T-helper 22 cell (primary cell): Measurements from ENCODE around the gene CDH22.

Experiments used
- DNase-seq: peaks from one replicate; pipeline ENCODE4 v3.0.0-alpha.2; 2020; ENCODE audit warnings: low read depth

Gene CDH22

GRCh38 chr20:46240065-46240464 is 68.2 kb downstream of the CDH22 start:
- DNase-seq = no peak

GRCh38 chr20:46237736-46238135 is 70.6 kb downstream of the CDH22 start:
- no peak for DNase-seq

DNA sequence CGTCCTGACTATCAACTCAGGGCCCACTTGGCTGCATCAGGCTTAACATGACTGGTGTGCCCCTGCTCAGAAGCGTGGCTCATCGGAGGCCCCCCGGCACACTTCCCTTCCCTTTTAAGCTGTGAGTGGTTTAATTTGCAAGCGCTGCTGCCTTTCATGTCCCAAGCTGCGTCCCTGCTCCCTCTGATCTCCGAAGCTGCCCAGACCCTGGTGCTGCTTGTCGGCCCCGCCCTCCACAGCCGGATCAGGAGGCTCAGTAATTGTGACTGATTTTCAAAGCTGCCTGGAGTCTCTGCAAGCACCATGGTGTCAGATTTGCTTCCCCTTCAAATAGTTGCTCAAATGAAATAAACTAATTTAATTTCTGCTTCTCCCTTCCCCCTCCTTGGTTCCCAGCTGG is 71.1 kb downstream of the CDH22 start:
- no peak for DNase-seq

DNA sequence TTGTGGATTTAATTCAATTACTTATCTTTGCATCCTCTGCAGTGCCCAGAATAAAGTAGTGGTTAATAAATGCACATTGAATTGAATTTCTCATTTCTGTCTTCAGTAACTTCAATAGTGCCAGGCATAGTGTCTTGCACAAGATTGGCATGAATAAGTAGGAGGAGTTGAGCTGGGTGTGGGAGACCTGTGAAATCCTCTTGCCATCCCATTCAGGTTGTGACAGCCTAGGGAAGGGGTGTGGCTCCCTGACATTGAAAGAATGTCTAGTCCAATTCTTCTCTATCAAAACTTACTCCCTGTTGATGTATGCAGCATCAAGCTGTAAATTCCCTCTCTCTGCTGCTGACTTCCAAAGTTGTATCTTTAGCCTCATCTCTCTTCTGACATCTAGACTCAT is 73.2 kb downstream of the CDH22 start:
- DNase-seq = no peak

DNA sequence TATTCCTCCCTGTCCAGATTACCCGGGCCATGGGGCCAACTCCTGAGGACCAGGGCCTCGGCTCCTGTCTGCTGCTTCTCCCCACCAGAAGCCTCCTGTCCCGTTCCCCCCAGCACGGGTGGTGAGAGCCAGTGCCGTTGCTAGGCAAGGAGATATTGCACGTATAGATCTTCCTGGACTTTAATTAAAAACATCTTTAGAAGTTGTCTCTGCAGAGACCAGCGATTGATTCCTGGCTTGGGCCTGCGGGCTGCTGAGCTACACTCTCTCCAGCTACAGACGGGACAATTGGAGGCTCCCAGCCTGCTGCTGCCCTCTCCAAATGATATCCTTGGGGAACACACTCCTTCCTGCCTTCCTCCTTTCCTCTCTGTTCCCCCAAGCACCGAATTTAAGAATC is 74.6 kb downstream of the CDH22 start:
- no peak for DNase-seq

GRCh38 chr20:46232539-46232938 is 75.8 kb downstream of the CDH22 start:
- DNase-seq = no peak

DNA sequence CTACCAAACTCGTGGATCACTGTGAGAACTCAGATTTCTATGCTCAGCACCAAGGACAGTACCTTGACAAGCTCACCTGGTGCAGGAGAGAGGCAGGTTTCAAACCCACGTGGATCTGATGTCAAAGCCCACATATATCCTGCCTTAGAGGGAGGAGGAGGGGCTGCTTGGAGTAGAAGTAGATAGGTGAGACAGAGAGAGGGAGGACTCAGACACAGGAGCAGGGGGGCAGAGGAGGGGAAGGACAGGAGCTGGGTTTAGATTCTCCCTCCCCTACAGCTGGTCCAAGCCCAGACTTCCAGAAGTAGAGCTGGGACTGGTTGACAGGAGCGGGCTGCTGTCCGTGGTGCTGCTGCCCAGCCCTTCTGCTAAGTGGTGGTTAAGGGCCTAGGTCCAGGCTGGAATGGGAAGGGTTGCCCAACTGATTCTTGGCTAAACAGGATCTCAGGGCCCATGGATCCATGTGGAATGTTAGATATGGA is 77.5 kb downstream of the CDH22 start:
- DNase-seq = no peak

- no peak for DNase-seq
Observed at GRCh38 chr20:46230106-46230491, 78.2 kb downstream of the CDH22 start.

- DNase-seq = no peak
Observed at GRCh38 chr20:46229478-46230105, 78.7 kb downstream of the CDH22 start.

DNA sequence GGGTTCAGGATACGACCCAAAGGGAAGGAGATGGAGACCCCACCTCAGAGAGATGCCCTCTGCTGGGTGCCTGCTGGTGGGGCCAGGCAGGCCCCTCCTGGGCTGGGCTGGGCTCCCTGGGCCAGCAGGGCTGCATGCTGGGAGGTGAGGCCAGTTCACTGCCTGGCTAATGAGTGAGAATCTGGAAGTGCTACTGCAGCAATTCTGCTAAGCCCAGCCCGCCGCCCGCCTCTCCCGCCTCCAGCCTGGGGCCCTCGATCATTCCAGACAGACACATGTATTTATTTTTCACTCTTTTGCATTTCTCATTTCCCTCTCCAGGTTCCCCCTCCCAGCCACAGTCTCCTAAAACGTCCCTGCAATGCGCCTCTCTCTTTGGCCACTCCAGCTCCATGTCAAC is 79.6 kb downstream of the CDH22 start:
- DNase-seq = no peak

GRCh38 chr20:46227272-46227767 is 81.0 kb downstream of the CDH22 start:
- DNase-seq = no peak

- no peak for DNase-seq
Observed at GRCh38 chr20:46226602-46227001, 81.7 kb downstream of the CDH22 start.

GRCh38 chr20:46222521-46223007 is 85.7 kb downstream of the CDH22 start:
- DNase-seq = no peak

DNA sequence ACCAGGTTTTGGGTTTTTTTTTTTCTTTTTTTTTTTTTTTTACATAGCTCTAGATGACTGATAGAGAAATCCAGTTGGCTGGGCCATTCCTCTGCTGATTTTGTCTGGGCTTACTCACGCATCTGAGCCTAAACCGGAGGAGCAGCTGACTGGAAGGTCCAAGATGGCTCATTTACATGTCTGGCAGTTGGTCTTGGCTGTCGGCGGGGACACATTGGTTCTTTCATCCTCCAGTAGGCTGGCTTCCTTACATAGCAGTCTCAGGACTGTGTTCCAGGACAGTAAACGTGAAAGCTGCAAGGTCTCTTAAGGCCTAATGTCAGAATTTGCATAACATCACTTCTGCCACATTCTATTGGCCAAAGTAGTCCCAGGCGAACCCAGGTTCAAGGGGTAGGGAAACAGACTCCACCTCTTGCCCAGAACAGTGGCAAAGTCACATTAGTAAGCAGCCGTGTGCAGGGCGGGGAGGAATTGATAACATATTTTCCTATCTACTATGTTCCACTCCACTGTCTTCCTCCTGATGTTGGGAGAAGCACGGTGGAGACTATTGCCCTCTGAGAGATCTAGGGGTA is 87.0 kb downstream of the CDH22 start:
- DNase-seq = no peak

DNA sequence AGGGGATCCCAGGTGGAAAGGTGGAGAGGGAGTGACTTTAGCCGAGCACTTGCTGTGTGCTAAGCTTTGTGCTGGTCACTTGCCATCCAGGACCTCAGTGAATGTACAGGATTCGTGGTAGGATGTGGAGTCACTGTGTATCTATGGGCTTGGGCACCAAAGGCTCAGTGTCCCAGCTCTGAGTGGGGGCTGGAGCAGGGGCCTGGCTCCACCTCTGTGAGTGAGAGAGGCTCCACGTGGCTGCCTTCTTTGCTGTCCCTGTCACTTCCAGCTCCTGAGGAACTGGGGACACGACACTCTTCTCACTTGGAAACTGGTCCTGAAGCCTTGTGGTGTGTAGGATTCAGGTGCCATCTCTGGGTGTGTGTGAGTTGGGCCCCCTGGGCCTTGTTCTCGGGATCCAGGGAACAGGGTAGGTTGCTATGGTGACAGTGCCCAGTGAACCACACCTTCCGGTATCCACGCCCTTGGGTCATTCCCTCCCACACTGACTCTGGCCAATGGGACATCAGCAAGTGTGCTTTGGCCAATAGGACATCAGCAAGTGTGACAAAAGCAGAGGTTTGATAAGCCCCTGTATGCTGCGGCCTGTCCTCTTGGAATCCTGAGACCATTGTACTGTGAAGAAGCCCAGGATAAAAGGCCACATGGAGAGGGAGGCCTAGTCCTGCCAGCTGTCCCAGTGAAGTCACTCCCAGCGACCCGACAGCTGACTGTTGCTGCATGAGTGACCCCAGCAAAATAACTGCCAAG is 87.7 kb downstream of the CDH22 start:
- DNase-seq = no peak

DNA sequence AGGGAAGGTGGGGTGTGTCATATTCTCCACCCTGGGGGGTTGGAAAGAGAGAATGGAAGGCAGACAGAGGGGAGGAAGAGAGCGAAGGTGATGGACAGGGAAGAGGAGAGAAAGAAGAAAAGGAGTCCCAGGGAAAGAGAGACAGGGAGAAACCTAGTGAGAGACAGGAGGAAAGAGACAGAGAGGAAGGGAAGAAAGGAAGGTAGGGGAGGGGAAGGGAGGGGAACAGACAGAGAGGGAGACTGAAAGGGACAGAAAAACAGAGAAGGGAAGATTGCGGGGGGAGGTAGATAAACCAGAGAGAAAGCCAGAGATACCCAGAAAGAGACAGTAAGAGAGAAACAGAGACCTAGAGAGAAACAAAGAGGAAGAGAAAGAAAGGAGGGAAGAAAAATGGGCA is 88.4 kb downstream of the CDH22 start:
- DNase-seq = no peak

DNA sequence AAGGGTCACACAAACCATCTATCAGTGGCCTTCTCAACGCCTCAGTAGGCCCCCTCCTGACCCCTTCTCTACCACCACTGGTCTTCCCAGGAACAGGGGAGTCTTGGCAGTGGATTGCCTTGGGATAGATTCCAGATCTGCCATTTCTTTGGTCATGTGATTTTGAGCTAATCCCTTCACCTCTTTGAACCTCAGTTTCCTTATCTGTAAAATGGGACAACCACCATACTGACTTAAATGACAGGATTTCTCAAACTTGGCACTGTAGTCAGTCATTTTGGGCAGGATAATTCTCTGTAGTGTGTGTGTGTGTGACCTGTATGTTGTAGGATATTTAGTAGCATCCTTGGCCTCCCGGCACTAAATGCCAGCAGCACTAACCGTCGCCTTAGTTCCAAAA is 89.1 kb downstream of the CDH22 start:
- no peak for DNase-seq

DNA sequence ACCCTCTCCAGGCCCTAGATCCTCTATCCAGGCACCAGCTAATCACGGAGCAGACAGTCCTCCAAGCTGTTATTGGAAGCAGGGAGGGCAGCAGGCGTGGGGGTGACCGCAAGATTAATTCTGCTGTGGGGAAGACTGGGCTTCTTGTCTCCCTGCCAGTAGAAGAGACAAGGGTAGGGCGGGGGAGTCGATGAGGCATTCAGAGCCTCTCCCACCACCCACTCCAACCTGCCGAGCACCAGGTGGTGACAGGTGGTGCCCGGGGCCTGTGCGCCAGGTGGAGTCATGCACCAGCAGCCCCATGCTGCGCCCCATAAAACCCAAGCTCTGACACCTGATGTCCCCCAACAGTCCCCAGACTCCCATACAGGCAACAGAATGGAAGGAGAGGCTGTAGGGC is 89.6 kb downstream of the CDH22 start:
- DNase-seq = no peak

DNA sequence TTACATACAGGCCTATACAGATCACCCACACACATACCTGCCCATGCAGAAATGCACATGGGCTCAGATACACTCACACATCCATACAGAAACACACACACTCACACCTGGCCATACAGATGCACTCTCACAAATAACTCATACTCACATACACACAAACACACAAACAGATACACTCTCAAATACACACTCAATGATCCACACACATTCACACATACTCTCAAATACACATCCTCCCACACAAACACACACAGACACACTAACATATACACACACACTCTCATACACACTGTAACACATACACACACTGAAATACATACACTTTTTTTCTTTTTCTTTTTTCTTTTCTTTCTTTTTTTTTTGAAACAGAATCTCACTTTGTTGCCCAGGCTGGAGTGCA is 90.7 kb downstream of the CDH22 start:
- no peak for DNase-seq

GRCh38 chr20:46216770-46217464 is 91.4 kb downstream of the CDH22 start:
- no peak for DNase-seq

DNA sequence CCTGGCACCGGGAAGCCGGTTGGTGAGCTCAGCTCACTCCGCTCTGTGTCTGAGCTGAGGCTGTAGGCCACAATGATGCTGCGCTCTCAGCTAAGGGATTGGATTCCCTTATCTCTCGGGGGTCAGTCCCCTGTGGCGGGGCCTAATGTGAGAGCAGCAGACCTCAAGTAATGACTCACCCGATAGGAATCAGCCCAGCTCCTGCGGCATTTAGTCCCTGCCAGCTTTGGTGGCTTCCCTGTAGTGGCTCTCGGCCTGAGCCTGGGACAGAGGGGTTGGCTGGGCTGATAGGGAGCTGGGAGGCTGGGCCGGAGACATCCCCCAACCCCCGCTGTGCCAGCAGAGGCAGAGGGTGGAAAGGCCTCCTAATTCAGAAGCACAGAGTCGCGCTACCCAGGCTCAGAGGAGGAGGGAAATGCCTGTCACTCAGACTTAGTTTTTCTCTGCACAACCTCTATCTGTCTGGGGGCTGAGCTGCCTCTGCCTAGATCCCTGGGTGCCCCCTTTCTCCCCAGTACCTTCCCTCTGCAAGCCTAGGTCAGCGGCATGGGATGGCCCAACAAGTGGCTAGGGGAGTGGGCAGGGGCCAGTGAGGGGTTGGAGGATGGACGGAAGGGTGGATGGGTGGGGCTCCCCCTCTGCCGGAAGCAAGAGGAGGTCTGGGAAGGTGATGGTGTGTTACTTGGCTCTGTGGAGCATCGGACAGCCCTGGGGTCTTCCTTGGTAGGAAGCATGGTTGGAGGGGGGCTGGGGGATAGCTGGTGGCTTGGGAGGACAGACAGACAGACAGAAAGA is 92.2 kb downstream of the CDH22 start:
- DNase-seq = no peak
